HG02763 (cell line): ENCODE results near the gene ARSB.
A peak's percentile ranks its signal among the peaks of the same experiment; 100 is the strongest.

Source experiments
- ATAC-seq: cut with Tn5 transposase; IDR thresholded peaks from one replicate; pipeline ENCODE4 v1.9.1; 2021; ENCODE audit warnings: mild to moderate bottlenecking, moderate library complexity; ENCODE audit not compliant: unreplicated experiment

Gene ARSB

GRCh38 chr5:78731884-78732283 is 253.2 kb downstream of the ARSB start:
- no peak for ATAC-seq

- ATAC-seq = no peak
These were observed 254.6 kb downstream of the ARSB start for GRCh38 chr5:78730300-78731094.

DNA sequence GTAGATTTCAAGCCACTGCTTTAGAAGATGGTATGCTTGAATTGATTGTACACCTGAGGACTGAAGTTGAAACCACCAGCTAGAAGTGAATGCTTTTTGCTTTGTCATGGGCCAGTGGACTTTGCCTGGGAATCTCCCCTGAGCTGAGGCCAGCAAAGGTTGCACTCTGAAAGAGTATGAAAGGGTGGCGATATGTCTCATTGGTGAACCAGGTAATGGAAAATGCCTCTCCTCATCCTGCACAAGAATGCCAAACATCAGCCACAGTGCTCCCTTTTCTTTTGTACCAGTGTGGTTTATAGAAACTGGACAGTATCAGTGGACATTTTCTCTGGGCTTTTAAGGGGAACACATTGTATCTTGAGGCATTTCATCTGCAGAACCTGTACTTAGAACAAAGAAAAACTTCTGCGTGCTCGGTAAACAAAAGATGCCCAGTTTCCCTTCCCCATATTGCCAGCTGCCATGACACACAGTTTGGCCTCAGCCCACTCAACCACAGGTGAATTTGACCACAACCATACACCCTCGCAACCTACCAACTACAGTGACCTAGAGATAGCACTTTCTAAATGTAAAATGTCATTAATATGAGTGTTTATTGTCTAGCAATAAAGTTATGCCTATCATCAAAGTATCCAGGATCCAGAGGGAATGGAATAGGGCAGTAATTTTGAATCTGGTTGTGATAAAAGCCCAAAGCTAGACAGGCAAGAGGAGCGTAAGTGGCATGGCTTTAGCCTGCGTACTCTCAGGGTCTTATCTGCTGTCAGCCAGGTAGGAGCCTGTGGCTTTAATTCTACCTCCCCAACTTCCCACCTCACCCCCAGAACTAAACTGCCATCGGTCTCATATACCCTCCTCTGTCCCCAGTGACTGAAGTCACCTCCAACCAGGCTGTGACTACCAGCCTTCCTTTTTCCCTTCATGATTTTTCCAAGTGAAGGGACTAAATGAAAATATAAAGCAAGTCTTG is 257.0 kb downstream of the ARSB start:
- peak; percentile 81 for ATAC-seq
